Brain microvascular endothelial cell (primary cell): ENCODE data around the gene GPC5.

ENCODE experiments used
- DNase-seq: peaks from one replicate; pipeline ENCODE4 v3.0.0-alpha.2; 2020
- H3K27ac ChIP-seq: fragments of 250-450 bp; sonication (Bioruptor Pico); 2 replicates; pipeline ENCODE4 v1.5.1; 2020; ENCODE audit warnings: mild to moderate bottlenecking, moderate library complexity
- H3K27me3 ChIP-seq: fragments of 250-450 bp; sonication (Bioruptor Pico); replicated peaks from 2 replicates; pipeline ENCODE4 v1.5.1; 2020; ENCODE audit warnings: mild to moderate bottlenecking
- H3K36me3 ChIP-seq: fragments of 250-450 bp; sonication (Bioruptor Pico); replicated peaks from 2 replicates; pipeline ENCODE4 v1.5.1; 2020; ENCODE audit warnings: mild to moderate bottlenecking
- H3K4me3 ChIP-seq: 2 replicates; pipeline ENCODE4 v1.5.1; 2011; ENCODE audit warnings: low read depth, mild to moderate bottlenecking, control low read depth, low read length, moderate library complexity
- in situ Hi-C: cut with HindIII; loops from 2 replicates; pipeline ENCODE4 v1.10.0; 2017; ENCODE audit warnings: low sequenced_read_pairs, low pct_ligation_motif_present
- TF ChIP-seq, protein P1 (sequence below): IDR thresholded peaks from 2 replicates; pipeline ENCODE4 v1.5.1; 2011; ENCODE audit warnings: low read depth, mild to moderate bottlenecking, moderate library complexity, low read length, control low read depth, inconsistent platforms; ENCODE audit errors: missing control alignments

GPC5 gene

DNA sequence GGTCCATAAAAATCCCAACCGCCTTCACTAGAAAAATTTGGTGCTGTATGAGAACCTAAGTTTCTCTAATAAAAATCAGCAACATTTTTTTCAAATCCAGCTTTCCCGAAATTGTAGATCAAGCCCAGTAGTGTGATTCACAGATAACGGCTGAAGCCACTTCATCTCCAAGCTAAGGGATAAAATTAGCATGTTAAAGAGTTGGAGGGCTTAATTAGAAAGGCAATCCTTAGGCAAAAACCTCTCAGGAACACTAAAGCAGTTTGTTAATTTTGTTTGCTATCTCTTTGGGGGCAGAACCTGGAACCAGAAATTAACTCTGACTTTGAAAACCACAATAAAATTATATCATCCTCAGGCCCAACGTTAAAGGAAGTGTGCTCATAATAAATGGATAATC, 820.2 kb downstream of the GPC5 start:
- Histone ChIP-seq H3K27me3 (no peaks in the 10 kb centered on the region), H3K27ac (no peak overlapping the region), H3K36me3 (no peaks in the 10 kb centered on the region), H3K4me3 (no peak overlapping the region)
- in situ Hi-C loops, result no loop called here
- DNase-seq, result no peak
- TF ChIP-seq, protein P1, sequence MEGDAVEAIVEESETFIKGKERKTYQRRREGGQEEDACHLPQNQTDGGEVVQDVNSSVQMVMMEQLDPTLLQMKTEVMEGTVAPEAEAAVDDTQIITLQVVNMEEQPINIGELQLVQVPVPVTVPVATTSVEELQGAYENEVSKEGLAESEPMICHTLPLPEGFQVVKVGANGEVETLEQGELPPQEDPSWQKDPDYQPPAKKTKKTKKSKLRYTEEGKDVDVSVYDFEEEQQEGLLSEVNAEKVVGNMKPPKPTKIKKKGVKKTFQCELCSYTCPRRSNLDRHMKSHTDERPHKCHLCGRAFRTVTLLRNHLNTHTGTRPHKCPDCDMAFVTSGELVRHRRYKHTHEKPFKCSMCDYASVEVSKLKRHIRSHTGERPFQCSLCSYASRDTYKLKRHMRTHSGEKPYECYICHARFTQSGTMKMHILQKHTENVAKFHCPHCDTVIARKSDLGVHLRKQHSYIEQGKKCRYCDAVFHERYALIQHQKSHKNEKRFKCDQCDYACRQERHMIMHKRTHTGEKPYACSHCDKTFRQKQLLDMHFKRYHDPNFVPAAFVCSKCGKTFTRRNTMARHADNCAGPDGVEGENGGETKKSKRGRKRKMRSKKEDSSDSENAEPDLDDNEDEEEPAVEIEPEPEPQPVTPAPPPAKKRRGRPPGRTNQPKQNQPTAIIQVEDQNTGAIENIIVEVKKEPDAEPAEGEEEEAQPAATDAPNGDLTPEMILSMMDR, result no peak

DNA sequence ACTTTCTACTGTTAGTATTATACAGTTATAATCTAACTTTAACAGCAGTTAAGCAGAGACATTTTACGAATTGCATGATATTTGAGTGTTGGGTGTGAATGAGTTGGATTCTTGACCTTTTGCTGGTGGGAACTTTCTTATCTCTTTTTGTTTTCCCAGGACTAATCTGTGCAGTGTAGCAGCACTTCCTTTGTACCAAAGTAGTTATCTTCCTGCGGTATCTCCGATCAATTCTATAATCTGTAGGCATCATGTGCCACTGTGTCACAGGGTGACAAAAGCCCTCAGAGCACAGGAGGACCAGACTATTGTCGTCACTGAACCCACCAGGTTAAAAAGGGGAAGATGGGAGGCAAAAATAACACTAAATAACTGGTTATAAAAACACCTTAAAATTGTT, 823.5 kb downstream of the GPC5 start:
- in situ Hi-C loops, result no loop called here

DNA sequence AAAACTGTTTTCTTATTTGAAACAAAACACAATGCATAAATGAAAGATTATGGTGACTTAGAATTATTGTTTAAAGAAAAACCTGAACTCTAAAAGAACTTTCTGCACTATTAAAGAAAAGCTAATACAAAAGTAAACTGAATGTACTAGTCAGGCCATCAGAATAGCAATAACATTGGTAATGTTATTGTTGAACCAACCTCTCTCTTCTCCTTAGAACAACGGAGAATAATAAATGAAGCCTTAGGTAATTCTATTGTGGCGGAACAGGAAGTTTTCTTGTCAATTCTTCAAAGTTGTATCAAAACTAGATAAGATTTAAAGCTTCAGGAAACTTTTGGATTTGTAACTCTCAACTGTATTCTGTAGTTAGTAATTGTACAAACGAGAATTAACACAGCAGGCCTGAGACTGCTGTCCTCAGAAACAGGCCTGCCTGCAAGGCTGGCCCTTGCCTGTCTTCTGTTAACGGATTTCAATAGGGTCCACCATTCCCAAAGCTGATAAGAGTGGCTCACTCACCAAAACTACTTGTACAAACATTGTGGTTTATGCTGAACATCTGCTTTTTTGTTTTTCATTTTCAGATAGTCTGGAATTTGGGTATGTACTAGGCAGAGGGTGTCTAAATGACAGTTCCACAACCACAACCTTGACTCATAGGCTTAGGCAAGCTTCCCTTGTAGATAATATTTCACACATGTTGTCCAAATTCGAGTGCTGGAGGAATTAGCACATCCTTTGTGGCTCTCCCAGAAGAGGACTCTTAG, 825.8 kb downstream of the GPC5 start:
- H3K27me3 ChIP-seq, result no peaks in the 10 kb centered on the region
- in situ Hi-C loops, result no loop called here
- peak; percentile 92 for DNase-seq

More for the DNA sequence above, 823.5 kb downstream of the GPC5 start:
- no peaks in the 10 kb centered on the region for H3K36me3 ChIP-seq
- no peaks in the 10 kb centered on the region for H3K27me3 ChIP-seq
- H3K27ac ChIP-seq, result peak overlapping the region; percentile 88
- no peak overlapping the region for H3K4me3 ChIP-seq
- peak; percentile 65 for DNase-seq
- TF ChIP-seq, protein P1, result no peak

DNA sequence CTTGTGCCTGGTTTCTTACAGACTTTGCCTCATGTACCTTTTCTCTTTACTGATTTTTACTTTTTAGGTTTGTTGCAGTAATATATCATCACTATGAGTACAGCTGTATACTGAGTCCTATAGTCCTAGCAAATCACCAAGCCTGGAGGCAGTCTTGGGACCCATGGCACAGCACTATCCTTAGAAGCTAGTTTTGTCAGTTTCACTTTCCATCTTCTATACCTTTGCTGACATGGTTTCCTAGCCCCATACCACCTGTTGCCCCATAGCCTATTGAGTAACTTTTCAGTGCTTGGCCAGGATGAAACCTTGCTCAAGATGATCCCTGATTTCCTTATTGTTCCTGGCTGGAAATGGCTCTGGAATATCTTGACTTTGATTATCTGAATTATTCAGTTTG, 826.4 kb downstream of the GPC5 start:
- no peak for DNase-seq
- H3K27me3 ChIP-seq, result no peaks in the 10 kb centered on the region
- H3K27ac ChIP-seq, result peak overlapping the region; percentile 84
- H3K4me3 ChIP-seq, result no peak overlapping the region
- TF ChIP-seq, protein P1, result no peak
- in situ Hi-C loops, result no loop called here
- H3K36me3 ChIP-seq, result no peaks in the 10 kb centered on the region

More for the DNA sequence above, 825.8 kb downstream of the GPC5 start:
- TF ChIP-seq, protein P1, result no peak
- H3K27ac ChIP-seq, result peak overlapping the region; percentile 88
- no peaks in the 10 kb centered on the region for H3K36me3 ChIP-seq
- no peak overlapping the region for H3K4me3 ChIP-seq

DNA sequence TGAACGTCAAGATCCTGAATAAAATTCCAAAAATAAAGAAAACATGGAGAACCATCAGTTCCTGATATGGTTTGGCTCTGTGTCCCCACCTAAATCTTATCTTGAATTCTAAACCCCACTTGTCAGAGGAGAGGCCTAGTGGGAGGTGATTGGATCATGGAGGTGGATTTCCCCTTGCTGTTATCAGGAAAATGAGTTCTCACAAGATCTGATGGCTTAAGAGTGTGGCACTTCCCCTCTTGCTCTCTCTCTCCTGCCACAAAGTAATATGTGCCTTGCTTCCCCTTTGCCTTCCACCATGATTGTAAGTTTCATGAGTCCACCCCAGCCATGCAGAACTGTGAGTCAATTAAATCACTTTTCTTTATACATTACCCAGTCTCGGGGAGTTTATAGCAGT, 827.4 kb downstream of the GPC5 start:
- no peak overlapping the region for H3K27ac ChIP-seq

More for the DNA sequence above, 827.4 kb downstream of the GPC5 start:
- no peak for DNase-seq
- in situ Hi-C loops, result no loop called here
- H3K4me3 ChIP-seq, result no peak overlapping the region
- TF ChIP-seq, protein P1, result no peak
- H3K36me3 ChIP-seq, result no peaks in the 10 kb centered on the region
- no peaks in the 10 kb centered on the region for H3K27me3 ChIP-seq
